Peyer's patch (tissue), 4 donors: ENCODE measurements around the gene VPS50. TPM values are rescaled to one million over a fixed set of nuclear protein-coding genes. Genes with fewer than 3 reads are reported as not detected.

Experiments
- DNase-seq, 3 donors: peaks; one replicate each; pipeline ENCODE4 v3.0.0-alpha.2; 2017 to 2019
- H3K27ac ChIP-seq, 4 donors: fragments of 200-600 bp; sonication (generic); one replicate each; pipeline ENCODE4 v1.5.1; 2016 to 2019
- H3K27me3 ChIP-seq, 2 donors: fragments of 200-600 bp; sonication (generic); one replicate each; pipeline ENCODE4 v1.5.1; 2019
- H3K36me3 ChIP-seq, 3 donors: fragments of 200-600 bp; sonication (generic); one replicate each; pipeline ENCODE4 v1.5.1; 2016 to 2019
- H3K4me1 ChIP-seq, 4 donors: fragments of 200-600 bp; sonication (generic); one replicate each; pipeline ENCODE4 v1.5.1; 2016 to 2019
- H3K4me3 ChIP-seq, 4 donors: fragments of 200-600 bp; sonication (generic); 1 replicate in 3 of 4; 2 replicates in 1 of 4; pipeline ENCODE4 v1.5.1; 2016 to 2019; ENCODE audit warnings: mild to moderate bottlenecking in 1 of 4
- H3K9me3 ChIP-seq, 4 donors: fragments of 200-600 bp; sonication (generic); one replicate each; pipeline ENCODE4 v1.5.1; 2016 to 2019; ENCODE audit warnings: mild to moderate bottlenecking in 1 of 4
- CTCF ChIP-seq, 6 experiments: fragments of 450-650 bp in 4 of 6; fragments of 200-600 bp in 2 of 6; sonication (generic) in 1 of 6; IDR thresholded peaks; one replicate each; pipeline ENCODE4 v1.5.1; 2017 to 2019; ENCODE audit warnings: antibody characterized with exemption in 6 of 6, mild to moderate bottlenecking in 3 of 6, moderate library complexity in 1 of 6
- POLR2A ChIP-seq, 2 donors: fragments of 450-650 bp; IDR thresholded peaks; one replicate each; pipeline ENCODE4 v1.5.1; 2017; ENCODE audit warnings: antibody characterized with exemption in 2 of 2, mild to moderate bottlenecking in 2 of 2, moderate library complexity in 2 of 2
- total RNA-seq, 4 donors: library from RNA; depleted of rRNA; stranded (reverse); fragments of >200 nt; gene quantifications; one replicate each; pipeline ENCODE4 v1.1.0, GENCODE V29; 2016

VPS50 gene
- total RNA-seq, 4 donors from 2014 or later = 16.1 to 28.9 (median 20.9) TPM

- Histone ChIP-seq H3K27ac (no peak overlapping the region), H3K9me3 (no peaks in the 10 kb centered on the region), H3K4me1 (peaks cover 0 to 11% (median 4%) of the 10 kb centered on the region in 4 donors), H3K27me3 (no peaks in the 10 kb centered on the region), H3K36me3 (no peaks in the 10 kb centered on the region), H3K4me3 (no peak overlapping the region)
- TF ChIP-seq POLR2A (IDR thresholded peaks at IDR 0.05) (no peak), CTCF (IDR thresholded peaks at IDR 0.05) (peak; percentile 64 to 91 (median 85))
- DNase-seq = no peak
Observed at GRCh38 chr7:93228302-93228701, 3.9 kb upstream of the VPS50 start.

DNA sequence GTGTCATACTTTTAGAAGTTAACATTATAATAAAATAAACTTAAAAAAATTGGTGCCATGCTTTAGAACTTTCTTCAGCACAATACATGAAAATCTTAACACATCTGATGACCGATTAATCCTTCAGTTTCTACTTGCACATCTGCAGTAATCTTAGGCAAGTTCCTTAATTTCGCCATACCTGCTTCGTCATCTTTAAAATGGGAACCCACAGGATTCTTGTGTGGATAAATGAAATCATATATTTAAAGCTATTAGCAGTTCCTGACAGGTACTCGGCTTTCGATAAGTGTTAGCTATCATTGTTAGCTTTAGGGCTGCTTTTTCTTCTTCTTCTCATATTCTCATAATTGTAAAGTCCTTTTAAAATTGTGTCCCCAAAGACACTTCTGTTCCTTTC lies 907 bp upstream of the VPS50 start:
- TF ChIP-seq POLR2A (IDR thresholded peaks at IDR 0.05) = no peak
- no peak for TF ChIP-seq CTCF (IDR thresholded peaks at IDR 0.05)
- no peaks in the 10 kb centered on the region for H3K36me3 ChIP-seq
- H3K4me3 ChIP-seq = peak overlapping the region; percentile 57 to 80 (median 64)
- no peak for DNase-seq
- no peaks in the 10 kb centered on the region for H3K9me3 ChIP-seq
- peaks cover 0 to 11% (median 4%) of the 10 kb centered on the region in 4 donors for H3K4me1 ChIP-seq
- peak overlapping the region; percentile 64 to 81 (median 75) for H3K27ac ChIP-seq
- H3K27me3 ChIP-seq = no peaks in the 10 kb centered on the region

GRCh38 chr7:93232673-93233018 lies 480 bp downstream of the VPS50 start:
- H3K4me1 ChIP-seq = peaks cover 0 to 11% (median 4%) of the 10 kb centered on the region in 4 donors
- no peaks in the 10 kb centered on the region for H3K9me3 ChIP-seq
- no peak for TF ChIP-seq POLR2A (IDR thresholded peaks at IDR 0.05)
- no peak for TF ChIP-seq CTCF (IDR thresholded peaks at IDR 0.05)
- H3K4me3 ChIP-seq = peak overlapping the region; percentile 57 to 80 (median 64)
- no peak for DNase-seq
- peak overlapping the region in 3 of 4 donors; percentile 64 to 81 (median 72) for H3K27ac ChIP-seq
- no peaks in the 10 kb centered on the region for H3K36me3 ChIP-seq
- no peaks in the 10 kb centered on the region for H3K27me3 ChIP-seq

DNA sequence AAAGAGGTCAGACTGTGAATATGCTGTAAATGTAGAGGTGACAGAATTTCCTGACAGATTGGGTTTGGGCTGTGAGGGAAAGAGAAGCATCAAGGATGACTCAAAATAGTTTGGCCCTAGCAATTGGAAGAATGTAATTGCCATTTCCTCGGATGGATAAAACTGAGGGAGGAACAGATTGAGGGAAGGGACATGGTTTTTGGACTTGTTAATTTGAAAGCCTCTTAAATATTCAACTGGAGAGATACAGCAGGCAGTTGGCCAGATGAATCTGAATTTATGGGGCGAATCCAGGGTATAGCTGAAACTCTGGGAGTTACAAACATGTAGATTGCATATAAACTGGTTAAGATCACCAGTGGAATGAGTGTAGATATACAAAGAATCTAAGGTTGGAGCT lies 3.4 kb downstream of the VPS50 start:
- H3K36me3 ChIP-seq = no peaks in the 10 kb centered on the region
- H3K27ac ChIP-seq = no peak overlapping the region
- no peaks in the 10 kb centered on the region for H3K27me3 ChIP-seq
- TF ChIP-seq POLR2A (IDR thresholded peaks at IDR 0.05) = no peak
- no peak for TF ChIP-seq CTCF (IDR thresholded peaks at IDR 0.05)
- H3K4me3 ChIP-seq = no peak overlapping the region
- no peaks in the 10 kb centered on the region for H3K9me3 ChIP-seq
- DNase-seq = no peak
- H3K4me1 ChIP-seq = peaks cover 0 to 11% (median 4%) of the 10 kb centered on the region in 4 donors

DNA sequence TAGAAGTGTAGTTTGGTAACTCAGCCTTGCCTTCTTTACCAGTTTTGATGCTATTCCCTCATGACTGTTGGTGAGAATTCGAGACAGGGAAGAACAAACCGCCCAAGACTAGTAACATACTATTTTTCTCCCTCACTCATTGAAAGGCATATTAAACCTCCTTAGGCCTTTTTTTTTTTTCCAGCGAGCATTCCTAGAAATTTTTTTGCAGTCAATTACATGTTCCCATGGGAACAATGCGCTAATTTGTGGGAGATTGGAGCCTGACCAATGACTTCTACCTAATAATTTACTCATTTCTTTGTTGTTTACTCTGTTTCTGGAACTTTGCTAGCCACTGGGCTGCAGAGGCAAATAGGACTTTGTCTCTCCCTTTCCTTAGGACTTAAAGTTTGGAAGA lies 6.0 kb downstream of the VPS50 start:
- no peaks in the 10 kb centered on the region for H3K27me3 ChIP-seq
- no peak overlapping the region for H3K27ac ChIP-seq
- H3K4me1 ChIP-seq = peaks cover 0 to 3% (median under 1%) of the 10 kb centered on the region in 4 donors
- DNase-seq = no peak
- no peaks in the 10 kb centered on the region for H3K36me3 ChIP-seq
- no peaks in the 10 kb centered on the region for H3K9me3 ChIP-seq
- TF ChIP-seq CTCF (IDR thresholded peaks at IDR 0.05) = no peak
- no peak for TF ChIP-seq POLR2A (IDR thresholded peaks at IDR 0.05)
- no peak overlapping the region for H3K4me3 ChIP-seq

DNA sequence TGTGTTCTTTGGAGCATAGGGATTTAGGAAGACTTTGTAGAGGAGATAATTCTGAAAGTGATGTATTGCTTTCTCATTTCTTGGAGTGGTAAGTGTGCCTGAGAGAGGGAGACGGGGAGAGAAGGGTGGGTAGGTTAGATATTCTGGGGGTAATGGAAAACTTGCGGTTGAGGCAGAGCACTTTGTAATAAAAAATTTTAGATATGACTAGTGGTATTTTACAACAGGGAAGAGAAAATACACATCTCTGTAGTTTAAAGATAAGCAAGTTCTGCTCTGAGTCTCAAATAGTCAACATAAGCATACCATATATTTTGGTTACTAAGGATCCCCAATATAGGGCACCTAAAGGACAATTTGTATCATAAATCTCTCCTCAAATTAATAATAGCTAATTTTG lies 6.6 kb downstream of the VPS50 start:
- TF ChIP-seq CTCF (IDR thresholded peaks at IDR 0.05) (no peak), POLR2A (IDR thresholded peaks at IDR 0.05) (no peak)
- Histone ChIP-seq H3K4me1 (no peaks in the 10 kb centered on the region), H3K36me3 (no peaks in the 10 kb centered on the region), H3K9me3 (no peaks in the 10 kb centered on the region), H3K27ac (no peak overlapping the region), H3K27me3 (no peaks in the 10 kb centered on the region), H3K4me3 (no peak overlapping the region)
- DNase-seq = no peak
